Measurements from ENCODE around the gene PTPN4.

GRCh38 chr2:119939915-119940314, 180.2 kb downstream of the PTPN4 start:
- TF ChIP-seq PRDM4 (CRISPR knock-in tag; IDR thresholded peaks at IDR 0.05; ENCODE audit: borderline replicate concordance) (no peak), PBX3 (CRISPR knock-in tag; IDR thresholded peaks at IDR 0.05; ENCODE audit: borderline replicate concordance) (no peak), CTCF (CRISPR knock-in tag; IDR thresholded peaks at IDR 0.05) (no peak), STAT5B (CRISPR knock-in tag; IDR thresholded peaks at IDR 0.05) (no peak), PPARG (CRISPR knock-in tag; conservative IDR thresholded peaks at IDR 0.05) (no peak), STAT6 (CRISPR knock-in tag; IDR thresholded peaks at IDR 0.05; ENCODE audit: borderline replicate concordance) (no peak), SMARCE1 (IDR thresholded peaks at IDR 0.05; ENCODE audit: borderline replicate concordance) (no peak), SMAD3 (CRISPR knock-in tag; IDR thresholded peaks at IDR 0.05) (no peak), SP1 (IDR thresholded peaks at IDR 0.05) (no peak), SP1 (CRISPR knock-in tag; IDR thresholded peaks at IDR 0.05) (no peak), RAD51 (IDR thresholded peaks at IDR 0.05; ENCODE audit: borderline replicate concordance) (no peak), ZBTB40 (IDR thresholded peaks at IDR 0.05) (no peak), ZBTB40 (CRISPR knock-in tag; IDR thresholded peaks at IDR 0.05) (no peak), POLR2A (IDR thresholded peaks at IDR 0.05; ENCODE audit: insufficient read depth in 1 of 2, low read depth in 2 of 2, low read length in 2 of 2) (no peak), MXI1 (IDR thresholded peaks at IDR 0.05; ENCODE audit: borderline replicate concordance, low read depth, low read length) (no peak)

All from HepG2 (cell line).